Islet of Langerhans (tissue), 1 donor: ENCODE data around the gene FAM13A.
"Not testable (repeated sequence)": the region's sequence is repeated elsewhere in the genome, so short reads cannot be mapped to it uniquely, and the experiment has no call there.

Experiments used
- FAIRE-seq: peaks from one replicate; lab custom pipeline; 2011; peaks lifted over from hg19 to GRCh38; lab: Jason Lieb, UNC

The FAM13A gene

DNA sequence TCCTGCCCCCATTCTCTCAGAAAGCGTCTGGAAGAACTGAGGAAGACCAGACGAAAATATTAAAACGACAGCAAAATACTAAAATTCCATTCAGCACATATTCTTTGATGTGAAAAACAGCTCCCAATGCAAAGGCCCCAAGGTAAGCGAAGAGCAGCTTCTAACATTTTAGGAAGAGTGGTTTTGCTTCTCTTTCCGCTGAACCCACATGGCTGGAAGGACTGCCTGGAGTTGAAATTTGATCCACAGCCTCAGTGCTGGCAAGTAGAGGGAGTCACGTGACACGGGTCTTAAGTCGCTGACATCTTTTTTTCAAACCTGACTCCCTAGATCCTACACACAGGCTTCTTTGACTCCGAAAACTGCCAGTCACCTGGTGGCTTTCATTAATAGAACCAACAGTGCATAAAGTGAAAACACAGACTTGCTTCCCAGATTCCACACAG lies at the start of gene FAM13A:
TSS of gene FAM13A (minus strand) at position 233 of the 446 bp plus-strand sequence. CDS start at position 12, 221 bp downstream.
- no peak for FAIRE-seq

DNA sequence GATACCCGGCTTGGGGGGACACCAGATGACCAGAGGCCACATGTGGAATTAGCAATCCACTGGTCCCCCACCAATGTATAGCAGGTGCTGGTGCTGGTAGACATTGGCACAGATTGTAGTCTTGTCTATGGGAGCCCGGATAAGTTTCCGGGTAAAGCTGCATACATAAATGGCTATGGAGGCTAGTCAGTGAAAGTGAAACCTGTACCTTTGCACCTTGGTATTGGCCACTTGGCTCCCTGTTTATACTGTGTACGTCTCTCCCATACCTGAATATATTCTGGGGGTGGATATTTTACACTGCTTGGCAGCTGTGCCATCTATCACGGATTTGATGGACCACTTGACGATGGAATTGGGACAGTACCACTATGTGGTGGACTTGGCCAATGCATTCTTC lies 48.7 kb upstream of the FAM13A start:
- no peak for FAIRE-seq

DNA sequence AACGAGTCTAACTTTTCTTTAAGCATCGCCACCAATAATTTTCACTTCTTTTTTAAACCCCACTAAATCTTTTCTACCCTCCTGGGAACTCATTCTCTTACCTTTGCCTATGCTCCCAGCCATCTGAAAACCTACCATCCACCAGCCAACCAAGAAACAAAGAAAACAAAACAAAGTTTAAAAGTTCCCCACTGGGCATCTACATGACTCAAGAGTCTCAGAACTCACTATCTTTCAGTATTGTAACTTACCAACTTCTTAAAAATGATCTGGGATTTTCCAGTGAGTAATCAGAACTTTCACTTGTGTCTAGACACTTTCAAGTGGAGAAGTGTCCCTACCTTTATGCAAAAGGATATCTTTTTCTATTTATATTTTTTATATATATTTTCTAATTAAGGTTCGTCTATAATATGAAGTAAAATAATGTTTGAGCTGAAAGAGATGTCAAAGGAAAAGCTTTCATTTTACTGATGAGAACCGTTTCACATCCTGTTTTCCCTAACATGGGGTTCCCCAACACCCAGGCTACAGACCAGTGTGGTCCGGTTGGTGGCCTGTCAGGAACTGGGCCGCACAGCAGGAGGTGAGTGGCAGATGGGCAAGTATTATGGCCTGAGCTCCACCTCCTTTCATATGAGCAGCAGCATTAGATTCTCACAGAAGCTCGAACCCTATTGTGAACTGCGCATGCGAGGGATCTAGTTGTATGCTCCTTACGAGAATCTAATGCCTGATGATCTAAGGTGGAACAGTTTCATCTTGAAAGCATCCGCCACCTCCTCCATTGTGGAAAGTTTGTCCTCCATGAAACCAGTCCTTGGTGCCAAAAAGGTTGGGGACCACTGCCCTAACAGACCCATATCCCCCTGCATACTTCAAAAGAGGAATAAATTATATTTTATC lies 44.5 kb upstream of the FAM13A start:
- no peak for FAIRE-seq

DNA sequence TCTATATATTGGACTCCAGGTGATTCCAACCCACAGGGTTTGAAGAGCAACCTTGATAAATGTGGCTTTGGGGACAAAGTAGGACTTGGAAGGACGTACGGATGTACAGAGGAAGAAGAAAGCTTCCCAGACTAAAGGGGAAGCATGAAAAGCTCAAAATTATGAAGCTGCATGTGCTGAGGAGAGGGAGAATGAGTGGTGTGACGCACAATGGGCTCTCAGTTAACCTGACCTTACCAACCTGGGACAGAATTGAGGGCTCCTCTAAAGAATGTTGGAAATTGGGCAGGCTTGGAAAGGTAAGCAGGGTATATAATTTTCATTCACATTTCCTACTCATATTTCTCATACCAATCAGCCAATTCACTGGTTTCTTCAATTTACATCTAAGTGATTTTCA lies 43.9 kb upstream of the FAM13A start:
- FAIRE-seq = no peak

DNA sequence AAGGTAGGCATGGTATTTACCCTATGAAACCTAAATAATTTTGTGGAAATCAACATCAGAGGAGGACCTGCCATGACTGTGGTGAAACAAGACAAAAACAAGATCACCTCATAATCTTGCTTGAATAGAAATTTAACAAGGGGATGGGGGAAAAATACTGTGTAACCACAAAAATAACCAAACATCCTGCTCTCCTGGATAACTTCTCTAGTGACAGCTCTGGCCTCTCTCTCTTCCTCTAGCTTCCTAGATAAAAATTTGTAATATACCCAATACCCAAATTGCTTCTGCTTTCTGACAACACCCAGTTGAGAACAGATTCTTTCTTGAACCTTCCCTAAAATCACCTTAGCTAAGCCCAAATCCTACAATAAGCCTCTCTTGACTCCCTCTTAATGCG lies 42.5 kb upstream of the FAM13A start:
- FAIRE-seq = no peak

DNA sequence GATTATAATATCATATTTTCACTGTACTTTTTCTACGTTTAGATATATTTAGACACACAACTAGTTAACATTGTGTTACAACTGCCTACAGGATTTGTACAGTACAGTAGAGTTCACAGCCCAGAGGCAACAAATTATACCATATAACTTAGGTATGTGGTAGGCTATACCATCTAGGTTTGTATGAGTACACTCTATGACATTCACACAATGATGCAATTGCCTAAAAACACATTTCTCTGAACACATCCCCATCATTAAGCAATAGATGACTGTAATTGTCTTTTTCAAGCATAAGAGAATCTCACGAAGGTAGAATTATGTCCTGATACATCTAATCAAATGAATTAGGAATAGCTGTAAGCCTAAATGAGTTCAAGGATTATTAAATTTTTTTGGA lies 42.0 kb upstream of the FAM13A start:
- no peak for FAIRE-seq

DNA sequence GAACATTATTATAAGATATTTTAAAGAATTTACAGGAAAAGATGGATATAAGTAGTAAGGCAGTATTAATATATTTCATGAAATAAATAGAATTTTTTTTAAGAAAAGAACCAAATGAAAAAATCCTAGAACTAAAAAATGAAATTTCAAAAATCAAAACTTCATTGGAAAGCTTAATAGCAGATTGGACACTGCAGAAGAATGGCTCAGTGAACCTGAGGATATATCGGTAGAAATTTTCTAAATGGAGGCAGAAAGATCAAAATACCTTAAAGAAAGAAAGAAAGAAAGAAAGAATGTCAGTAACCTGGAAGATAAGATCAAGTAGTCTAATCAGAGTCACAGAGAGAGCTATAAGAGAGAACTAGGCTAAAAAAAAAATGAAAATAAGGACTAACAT lies 21.3 kb upstream of the FAM13A start:
- no peak for FAIRE-seq

DNA sequence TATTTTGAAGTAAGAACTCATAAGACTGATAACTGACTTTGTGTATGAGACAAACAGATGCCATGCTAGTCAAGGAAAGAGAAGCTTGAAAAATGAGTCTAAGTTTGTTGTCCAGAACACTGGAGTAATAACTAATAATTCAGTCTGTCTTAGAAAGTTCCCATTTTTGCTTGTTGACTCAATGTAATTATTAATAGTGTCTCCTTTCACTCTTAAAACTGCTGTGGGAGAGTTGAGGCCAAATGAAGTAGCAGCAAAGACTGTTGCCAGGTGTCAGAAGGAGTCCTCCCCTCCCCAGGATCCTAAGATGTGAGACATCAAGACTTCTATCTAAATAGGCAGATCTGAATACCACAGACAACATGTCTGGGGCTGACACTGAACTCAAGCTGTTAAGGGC lies 20.8 kb upstream of the FAM13A start:
- FAIRE-seq = no peak

DNA sequence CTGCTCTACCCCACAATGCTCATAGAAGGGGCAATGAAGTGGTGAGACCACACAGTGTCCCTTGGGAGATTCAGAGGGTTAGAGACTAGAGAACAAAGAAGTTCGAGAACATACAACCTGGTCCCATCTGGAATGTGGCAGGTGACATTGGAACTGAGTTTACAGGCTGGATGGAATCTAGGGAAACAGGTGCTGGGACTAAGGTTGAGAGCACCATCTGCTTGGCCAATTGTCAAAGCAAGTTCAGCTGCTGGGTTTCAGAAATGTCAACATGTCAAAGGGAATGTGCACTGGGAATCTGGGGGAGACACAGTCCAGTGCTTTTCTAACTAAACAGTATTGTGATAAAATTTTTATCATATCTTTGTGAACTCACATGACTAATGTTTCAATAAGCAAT lies 15.9 kb upstream of the FAM13A start:
- no peak for FAIRE-seq

DNA sequence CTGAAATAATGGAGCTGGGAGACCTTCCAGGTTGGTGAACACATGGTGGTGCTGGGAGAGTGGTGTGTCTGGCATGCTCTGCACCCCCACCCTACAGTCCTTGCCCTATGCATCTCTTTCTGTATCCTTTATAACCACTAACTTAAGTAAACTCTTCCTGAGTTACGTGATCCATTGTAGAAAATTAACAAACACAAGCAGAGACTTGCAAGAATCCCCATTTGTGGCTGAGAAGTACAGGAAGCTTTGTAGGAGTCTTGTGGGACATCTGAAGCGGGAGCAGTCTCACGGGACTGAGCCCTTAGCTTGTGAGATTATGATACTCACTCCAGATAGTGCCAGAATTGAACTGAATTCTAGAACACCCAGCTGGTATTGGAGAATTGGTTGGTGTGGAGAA lies 14.3 kb upstream of the FAM13A start:
- no peak for FAIRE-seq

DNA sequence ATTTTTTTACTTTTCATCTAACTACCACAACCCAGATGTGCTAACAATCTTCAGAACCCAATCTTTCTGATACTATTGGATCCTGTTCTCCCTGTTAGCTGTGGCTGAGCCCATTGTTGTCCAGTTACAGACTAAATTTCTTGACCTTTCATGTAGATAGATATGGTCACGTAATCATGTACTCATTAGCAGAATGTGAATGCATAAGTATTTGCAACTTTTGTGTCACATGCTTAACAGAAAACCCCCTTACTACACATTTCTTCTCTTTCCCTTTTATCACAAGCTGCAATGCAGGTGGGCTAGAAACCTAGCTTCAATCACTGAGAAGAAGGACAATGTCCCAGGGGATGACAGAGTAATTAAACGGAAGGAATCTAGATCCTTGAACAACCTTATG lies 13.1 kb upstream of the FAM13A start:
- FAIRE-seq = no peak

DNA sequence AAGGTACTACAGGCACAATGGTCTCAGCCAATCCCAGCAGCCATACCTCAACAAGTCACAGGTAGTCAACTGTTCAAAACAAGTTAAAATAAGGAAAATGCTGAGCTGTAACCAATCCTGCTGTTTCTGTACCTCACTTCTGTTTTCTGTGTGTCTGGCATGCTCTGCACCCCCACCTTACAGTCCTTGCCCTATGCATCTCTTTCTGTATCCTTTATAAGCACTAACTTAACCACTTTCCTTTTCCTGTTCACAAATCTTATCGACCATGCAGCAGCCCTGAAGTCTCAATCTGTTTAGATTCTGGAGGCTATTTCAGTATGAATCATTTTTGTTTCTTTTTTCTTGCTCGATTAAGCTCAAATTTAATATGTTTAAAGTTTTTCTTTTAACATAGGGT lies 12.5 kb upstream of the FAM13A start:
- FAIRE-seq = no peak

DNA sequence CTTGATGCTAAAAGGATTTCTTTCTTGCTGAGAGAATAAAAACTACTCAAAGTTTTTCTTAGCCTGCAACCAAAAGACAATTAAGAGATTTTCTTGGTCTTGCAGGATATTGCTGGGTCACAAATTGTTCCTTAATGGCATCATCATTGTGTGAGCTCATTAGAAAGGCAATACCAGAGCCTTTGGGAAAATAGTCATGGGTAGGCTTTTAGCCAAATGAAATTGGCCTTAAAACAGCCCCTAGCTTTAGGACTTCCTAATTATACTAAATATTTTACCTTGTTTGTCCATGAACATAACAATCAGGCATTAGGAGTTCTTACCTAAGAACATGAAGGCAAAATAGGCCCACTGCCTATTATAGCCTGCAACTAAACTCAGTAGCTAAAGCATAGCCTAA lies 10.4 kb upstream of the FAM13A start:
- FAIRE-seq = no peak

DNA sequence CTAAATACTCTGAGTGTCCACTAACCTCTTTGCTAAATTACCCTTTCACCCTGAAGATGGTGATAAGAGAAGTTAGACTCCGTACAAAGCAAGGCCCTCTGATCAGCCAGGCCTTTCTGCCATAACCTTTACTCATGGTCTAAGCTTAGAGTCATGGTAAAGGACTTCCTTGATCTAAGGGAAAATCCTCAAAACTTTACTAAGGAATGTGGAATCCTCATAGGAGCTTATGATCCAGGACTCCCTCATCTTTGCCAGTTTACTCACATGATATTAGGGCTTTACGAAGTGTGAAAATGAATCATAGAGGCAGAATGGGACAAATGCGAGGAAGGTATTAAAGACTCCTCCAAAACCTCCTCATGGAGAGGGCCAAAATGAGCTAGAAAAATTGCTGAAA lies 7.9 kb upstream of the FAM13A start:
- no peak for FAIRE-seq

DNA sequence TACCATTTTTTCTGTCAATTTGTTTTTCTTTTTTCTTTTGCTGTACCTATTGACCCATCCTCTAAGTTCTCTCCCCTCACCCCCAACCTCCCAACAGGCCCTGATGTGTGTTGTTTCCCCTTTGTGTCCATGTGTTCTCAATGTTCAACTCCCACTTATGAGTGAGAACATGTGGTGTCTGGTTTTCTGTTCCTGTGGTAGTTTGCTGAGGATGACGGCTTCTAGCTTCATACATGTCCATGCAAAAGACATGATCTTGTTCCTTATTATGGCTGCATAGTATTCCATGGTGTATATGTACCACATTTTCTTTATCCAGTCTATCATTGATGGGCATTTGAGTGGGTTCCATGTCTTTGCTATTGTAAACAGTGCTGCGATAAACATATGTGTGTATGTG lies 859 bp upstream of the FAM13A start:
- not testable (repeated sequence) for FAIRE-seq

DNA sequence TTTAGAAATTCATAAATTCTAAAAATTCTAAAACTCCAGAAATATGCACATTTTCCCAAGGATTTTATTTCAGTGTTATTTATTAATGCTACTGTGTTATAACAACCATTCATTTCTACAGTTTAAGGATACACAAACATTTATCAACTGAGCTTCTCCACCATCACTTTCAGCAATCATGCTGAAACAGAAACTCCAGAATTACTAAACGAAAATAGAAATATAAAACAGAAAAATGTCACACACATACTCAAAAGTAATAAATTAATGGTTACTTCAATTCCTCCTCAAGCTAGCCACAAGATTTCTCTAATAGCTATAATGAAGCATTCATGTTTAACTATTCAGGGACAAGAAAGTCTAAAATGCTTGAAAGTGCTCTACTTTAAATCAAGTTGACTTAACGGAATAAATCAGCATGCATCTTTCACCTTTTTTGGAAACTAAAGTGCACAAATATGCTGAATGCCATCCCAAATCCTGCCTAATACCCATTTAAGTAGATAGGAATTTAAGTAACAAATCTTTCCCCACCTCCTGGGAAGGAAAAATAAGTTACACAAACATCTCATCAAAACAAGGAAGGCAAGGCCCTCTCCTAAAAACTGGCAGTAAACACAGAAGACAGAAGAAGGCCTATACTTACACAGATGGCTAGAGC lies 563 bp downstream of the FAM13A start:
- FAIRE-seq = peak; percentile 68

DNA sequence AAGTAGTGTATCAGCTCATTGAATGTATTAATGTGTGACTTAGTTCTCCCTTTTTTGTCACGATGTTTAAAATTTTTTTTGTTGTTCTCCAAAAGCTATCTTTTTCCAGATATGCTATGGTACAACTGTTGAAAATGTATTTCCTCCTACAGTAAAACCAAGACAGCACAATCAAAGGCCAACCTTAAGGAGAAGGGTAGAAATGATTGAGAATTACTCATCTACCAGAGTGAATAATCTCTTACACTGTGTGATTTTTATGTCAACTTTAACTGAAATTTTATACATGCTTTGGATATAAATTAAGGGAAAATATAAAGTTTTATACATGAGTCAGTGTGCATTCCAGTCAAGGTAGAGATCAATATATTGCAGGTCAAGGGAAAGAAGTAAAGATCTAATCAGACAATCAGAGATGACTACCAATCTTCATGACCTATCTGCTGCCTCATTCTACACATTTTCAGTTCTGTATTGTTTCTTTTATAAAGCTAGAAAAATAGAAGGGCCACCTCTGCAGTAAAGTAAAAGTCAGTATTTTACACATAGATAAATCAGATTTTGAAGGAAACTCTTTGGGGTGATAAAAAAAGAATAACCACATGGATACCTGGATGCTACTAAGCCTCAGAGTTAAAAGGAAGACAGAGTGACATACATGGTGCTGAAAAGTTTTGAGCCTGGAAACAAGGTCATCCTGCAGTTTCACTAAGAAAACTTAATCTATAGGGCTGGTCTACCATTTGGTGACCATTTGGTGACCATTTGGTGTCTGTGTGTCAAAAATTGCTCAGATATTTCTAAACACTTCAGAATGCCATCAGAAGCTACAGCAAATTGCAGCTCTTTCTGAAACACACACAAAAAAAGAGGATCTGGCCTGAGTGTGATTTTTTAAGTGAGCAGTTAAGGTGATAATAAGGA lies 1.6 kb downstream of the FAM13A start:
- FAIRE-seq = no peak

DNA sequence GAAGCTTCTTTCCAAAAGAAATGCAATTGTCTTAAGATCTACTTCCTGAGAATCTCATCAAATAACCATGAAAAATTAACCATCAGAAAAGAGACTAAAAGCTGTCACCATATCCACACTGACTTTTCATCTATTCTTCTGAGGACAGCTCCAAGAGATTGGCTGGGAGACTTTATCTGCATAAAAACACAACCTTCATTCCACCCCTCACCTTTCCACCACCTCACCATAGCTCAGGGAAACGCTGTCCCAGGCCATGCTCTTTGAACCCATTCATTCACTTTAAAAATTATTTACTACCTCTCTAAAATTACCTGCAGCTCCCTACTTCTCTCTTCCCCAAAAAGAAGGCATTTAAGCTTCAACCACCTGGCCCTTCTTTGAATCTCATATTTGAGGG lies 2.4 kb downstream of the FAM13A start:
- no peak for FAIRE-seq

DNA sequence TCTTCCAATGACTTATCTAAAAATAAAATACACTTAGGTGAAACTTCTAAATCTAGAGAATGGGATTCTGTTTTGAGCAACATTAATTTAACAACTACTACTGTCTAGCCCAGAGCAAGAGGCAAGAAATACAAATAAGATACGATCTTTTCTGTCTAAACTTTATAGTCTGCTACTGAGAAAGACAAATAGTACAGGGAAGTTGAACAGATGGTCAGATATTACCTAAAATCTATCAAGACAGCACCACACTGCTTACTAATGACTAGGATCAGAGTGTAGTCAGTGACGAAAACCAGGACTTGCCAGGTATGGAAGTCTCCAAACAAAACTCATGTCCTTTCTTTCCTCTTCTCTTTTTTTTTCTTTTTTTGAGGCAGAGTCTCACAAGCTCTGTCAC lies 7.1 kb downstream of the FAM13A start:
- no peak for FAIRE-seq

DNA sequence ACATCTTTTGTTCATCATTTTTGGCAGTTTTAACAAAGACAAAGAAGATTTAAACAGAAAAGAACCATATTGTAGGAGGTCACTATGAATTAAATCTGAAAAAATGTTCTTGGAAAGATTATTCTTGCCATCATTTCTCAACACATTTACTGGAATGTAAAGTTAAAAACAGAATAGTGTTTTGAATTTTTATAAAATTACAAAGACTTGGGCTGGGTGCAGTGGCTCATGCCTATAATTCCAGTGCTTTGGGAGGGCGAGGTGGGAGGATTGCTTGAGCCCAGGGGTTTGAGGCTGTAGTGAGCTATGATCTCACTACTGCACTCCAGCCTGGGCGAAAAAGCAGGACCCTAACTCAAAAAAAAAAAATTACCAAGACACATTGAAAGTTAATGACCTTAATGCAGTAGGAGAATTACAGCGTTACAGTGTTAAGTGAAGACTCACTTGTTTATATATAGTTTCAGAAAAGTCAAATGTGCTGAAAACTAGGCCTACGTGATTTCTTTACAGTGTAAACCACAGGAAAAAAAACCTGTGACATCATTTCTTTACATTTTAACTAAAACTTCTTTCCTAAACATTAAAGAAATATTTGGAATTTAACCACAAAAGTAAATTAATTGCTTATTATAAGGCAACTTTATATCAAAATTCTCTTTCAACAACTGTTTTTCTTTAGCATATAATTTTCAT lies 7.9 kb downstream of the FAM13A start:
- peak; percentile 61 for FAIRE-seq

DNA sequence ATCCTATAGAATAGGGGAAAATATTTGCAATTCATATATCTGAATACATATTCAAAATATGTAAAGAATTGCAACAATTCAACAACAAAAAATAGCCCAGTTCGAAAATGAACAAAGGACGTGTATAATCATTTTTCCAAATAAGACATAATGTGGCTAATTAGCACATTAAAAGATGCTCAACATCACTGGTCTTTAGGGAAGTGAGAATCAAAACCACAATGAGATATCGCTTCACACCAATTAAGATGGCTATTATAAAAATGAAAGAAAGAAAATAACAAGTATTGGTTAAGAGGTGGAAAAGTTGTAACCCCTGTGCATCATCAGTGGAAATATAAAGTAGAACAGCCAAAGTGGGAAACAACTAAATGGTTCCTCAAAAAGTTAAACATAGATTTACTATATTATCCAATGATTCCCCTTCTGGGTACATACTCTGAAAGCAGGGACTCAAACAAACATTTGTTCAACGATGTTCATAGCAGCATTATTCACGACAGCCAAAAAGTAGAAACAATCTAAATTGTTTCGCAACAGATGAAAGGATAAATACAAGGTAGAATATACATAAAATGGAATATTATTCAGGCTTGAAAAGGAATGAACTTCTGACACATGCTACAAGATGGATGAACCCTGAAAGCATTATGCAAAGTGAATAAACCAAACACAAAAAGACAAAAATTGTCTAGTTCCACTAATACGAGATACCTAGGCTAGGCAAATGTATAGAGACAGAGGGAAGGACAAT lies 12.7 kb downstream of the FAM13A start:
- FAIRE-seq = no peak
